CD1c-positive myeloid dendritic cell (primary cell): ENCODE measurements around the gene KCNIP3.
"Not testable (repeated sequence)": the region's sequence is repeated elsewhere in the genome, so short reads cannot be mapped to it uniquely, and the experiment has no call there.

Experiments used
- DNase-seq: peaks from one replicate; pipeline ENCODE4 v3.0.0-alpha.2; 2016; ENCODE audit errors: extremely low spot score

The KCNIP3 gene

GRCh38 chr2:95359501-95359930 is 62.4 kb downstream of the KCNIP3 start:
- no peak for DNase-seq

GRCh38 chr2:95361216-95361980 is 64.3 kb downstream of the KCNIP3 start:
- no peak for DNase-seq

GRCh38 chr2:95362486-95362885 is 65.3 kb downstream of the KCNIP3 start:
- DNase-seq, result no peak

GRCh38 chr2:95366514-95366913 is 69.4 kb downstream of the KCNIP3 start:
- no peak for DNase-seq

GRCh38 chr2:95372216-95372829 is 75.2 kb downstream of the KCNIP3 start:
- DNase-seq, result no peak

- DNase-seq, result no peak
Measured at GRCh38 chr2:95372845-95373244, 75.7 kb downstream of the KCNIP3 start.

- no peak for DNase-seq
Measured at GRCh38 chr2:95374029-95374428, 76.9 kb downstream of the KCNIP3 start.

GRCh38 chr2:95374451-95374920 is 77.3 kb downstream of the KCNIP3 start:
- no peak for DNase-seq

GRCh38 chr2:95374921-95375471 is 77.8 kb downstream of the KCNIP3 start:
- DNase-seq, result no peak

- DNase-seq, result no peak
Measured at GRCh38 chr2:95375532-95376150, 78.5 kb downstream of the KCNIP3 start.

GRCh38 chr2:95376311-95377215 is 79.4 kb downstream of the KCNIP3 start:
- DNase-seq, result no peak

- DNase-seq, result no peak
Measured at GRCh38 chr2:95377216-95378123, 80.3 kb downstream of the KCNIP3 start.

GRCh38 chr2:95378281-95378680 is 81.1 kb downstream of the KCNIP3 start:
- not testable (repeated sequence) for DNase-seq

GRCh38 chr2:95379371-95379831 is 82.3 kb downstream of the KCNIP3 start:
- no peak for DNase-seq

GRCh38 chr2:95380280-95380679 is 83.1 kb downstream of the KCNIP3 start:
- no peak for DNase-seq

- DNase-seq, result no peak
Measured at GRCh38 chr2:95380731-95381130, 83.6 kb downstream of the KCNIP3 start.

GRCh38 chr2:95381212-95382191 is 84.4 kb downstream of the KCNIP3 start:
- DNase-seq, result no peak

- no peak for DNase-seq
Measured at GRCh38 chr2:95382192-95382591, 85.0 kb downstream of the KCNIP3 start.
